Amniotic epithelial cell (primary cell): ENCODE measurements around the gene SIPA1L3.

Experiments used
- DNase-seq: peaks from one replicate; pipeline ENCODE4 v3.0.0-alpha.2; 2010; ENCODE audit warnings: low read depth

The SIPA1L3 gene

GRCh38 chr19:38234615-38235014, 327.6 kb downstream of the SIPA1L3 start:
- no peak for DNase-seq

GRCh38 chr19:38239816-38240215, 332.8 kb downstream of the SIPA1L3 start:
- no peak for DNase-seq

GRCh38 chr19:38243279-38243673, 336.3 kb downstream of the SIPA1L3 start:
- no peak for DNase-seq

- peak; percentile 51 for DNase-seq
Observed at GRCh38 chr19:38245826-38246498, 339.0 kb downstream of the SIPA1L3 start.

GRCh38 chr19:38247126-38247525, 340.1 kb downstream of the SIPA1L3 start:
- no peak for DNase-seq

- no peak for DNase-seq
Observed at GRCh38 chr19:38247734-38248268, 340.8 kb downstream of the SIPA1L3 start.

- no peak for DNase-seq
Observed at GRCh38 chr19:38248421-38248820, 341.4 kb downstream of the SIPA1L3 start.

- DNase-seq: no peak
Observed at GRCh38 chr19:38250428-38250820, 343.4 kb downstream of the SIPA1L3 start.

GRCh38 chr19:38250821-38251563, 344.0 kb downstream of the SIPA1L3 start:
- peak; percentile 21 for DNase-seq

- DNase-seq: no peak
Observed at GRCh38 chr19:38251564-38252051, 344.6 kb downstream of the SIPA1L3 start.

GRCh38 chr19:38252385-38252784, 345.4 kb downstream of the SIPA1L3 start:
- no peak for DNase-seq

- DNase-seq: no peak
Observed at GRCh38 chr19:38252941-38253691, 346.1 kb downstream of the SIPA1L3 start.

GRCh38 chr19:38253788-38254187, 346.8 kb downstream of the SIPA1L3 start:
- DNase-seq: no peak

GRCh38 chr19:38255383-38256014, 348.5 kb downstream of the SIPA1L3 start:
- no peak for DNase-seq
